Fibroblast of skin of left biceps (primary cell): ENCODE data around the gene SFTPA2.
"Not testable (repeated sequence)": the region's sequence is repeated elsewhere in the genome, so short reads cannot be mapped to it uniquely, and the experiment has no call there.

Experiments
- DNase-seq, 2 experiments: peaks; one replicate each; pipeline ENCODE4 v3.0.0-alpha.2; 2013; ENCODE audit warnings: low read depth in 2 of 2

SFTPA2 gene

DNA sequence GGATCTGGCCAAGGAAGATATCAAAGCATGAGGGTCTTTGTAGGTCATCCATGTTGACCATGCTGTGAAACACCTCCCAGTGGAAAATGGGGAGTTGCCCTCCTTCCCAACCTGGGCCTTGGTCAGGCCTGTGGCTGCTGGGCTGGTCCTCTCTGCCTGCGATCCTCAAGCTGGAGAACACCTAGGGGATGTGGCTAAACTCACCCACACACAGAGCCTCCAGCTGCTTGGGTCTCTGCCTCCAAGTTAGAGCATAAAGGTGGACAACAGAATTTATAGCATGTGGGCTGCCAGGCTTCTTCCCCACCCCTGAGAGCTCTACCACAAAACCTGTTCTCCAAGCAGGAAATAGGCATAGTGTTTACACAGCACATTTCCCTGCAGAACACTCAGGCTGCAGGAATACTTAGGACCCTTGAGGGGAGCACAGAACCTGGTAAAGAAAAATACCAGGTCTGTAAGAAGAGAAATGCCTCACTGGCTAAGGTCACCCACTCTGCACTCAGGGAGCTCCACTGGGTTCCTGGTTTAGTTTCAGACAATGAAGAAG is at the start of gene SFTPA2:
Gene SFTPA2, minus strand, starts transcription at position 248 of the 550 bp plus-strand sequence. CDS start 924 bp downstream, outside the sequence.
- DNase-seq, result no peak

DNA sequence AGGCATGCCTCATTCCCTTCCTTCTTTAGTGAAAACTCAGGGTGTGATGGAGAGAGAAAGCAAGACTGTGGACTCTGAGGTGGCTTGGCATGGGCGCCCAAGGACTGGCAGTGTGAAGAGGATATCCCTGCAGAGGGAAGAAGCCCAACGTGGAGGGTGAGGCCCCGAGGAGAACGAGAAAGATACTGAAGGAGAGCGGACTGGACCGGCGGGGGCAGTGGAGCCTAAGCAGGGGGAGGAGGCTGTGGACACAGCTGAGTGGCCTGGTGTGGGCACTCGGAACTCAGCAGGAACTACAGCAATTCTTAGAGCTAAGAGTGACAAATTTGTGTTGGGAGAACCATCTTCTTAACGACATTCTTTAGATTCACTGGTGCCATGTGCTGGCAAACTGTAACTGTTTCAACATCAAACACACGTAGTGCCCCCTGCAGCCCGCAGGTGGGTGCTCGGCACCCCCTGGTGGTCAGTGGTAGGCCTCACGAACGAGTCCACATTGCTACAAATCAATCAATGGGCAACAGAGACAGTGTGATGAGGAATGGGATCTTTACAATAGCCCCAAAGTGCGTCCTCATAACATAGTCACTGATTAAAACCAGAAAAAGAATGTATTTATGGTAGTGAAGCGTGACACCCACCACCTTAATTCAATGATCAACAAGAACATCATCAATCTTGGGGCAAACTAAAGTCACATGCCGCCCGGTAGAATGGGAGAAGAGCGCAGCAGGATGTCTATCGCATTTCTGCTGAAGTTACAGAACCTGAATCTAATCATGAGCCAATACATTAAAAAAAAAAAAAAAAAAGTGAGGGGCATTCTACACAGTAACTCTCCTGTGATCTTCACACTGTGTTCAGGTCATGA is 48.5 kb upstream of the SFTPA2 start:
- no peak for DNase-seq

DNA sequence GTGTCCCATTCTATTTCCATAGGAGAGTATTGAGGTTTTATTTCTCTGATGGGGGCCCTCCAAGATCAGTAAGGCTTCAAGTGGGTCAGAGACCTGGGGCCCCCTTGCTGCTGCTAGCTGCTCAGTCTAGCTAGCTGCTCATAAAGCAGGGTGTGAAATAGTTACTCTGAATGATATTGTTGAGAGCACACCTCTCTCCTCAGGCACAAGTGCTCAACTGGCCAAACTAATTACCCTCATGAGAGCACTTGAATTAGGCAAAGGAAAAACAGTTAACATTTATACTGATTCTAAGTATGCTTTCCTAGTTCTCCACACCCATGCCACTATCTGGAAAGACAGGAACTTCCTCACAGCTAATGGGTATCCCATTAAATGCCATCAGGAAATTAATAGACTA is 45.1 kb upstream of the SFTPA2 start:
- DNase-seq, result no peak

DNA sequence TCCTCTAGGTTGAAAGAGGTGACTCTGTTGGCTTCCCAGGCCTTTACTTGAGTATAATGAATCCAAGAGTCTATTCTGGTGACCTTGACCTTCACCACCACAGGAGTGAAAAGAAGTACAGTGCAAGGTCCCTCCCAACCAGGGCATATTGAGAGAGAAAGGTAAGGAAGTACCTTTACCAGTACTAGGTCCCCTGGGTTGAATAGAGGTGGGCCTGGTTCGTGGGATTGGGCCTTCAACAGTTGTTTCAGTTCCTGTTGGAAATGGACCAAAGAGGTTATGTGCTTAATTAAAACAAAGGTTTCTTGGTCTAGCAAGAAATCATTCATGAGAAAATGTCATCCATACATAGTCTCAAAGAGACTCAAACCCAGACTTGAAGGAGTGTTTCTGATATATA is 44.1 kb upstream of the SFTPA2 start:
- DNase-seq, result no peak

DNA sequence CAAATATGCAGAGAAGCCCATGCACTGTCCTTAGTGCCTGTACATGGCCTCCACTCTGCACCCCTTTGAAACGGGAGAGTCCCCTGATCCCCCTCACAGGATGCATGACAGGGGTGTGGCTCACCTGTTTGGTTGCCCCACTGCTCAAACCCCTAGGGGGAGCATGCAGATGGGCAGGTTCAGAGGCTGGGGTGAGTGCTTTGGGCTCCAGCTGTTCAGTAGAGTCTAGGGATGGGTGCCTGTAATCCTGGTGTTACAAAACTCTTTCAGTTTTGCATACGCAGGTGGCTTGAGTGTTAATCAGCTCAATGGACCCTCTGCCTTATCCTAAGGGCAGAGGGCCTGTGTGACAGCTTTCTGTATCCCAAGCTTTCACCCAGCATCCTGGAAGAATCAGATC is 42.7 kb upstream of the SFTPA2 start:
- DNase-seq, result no peak

DNA sequence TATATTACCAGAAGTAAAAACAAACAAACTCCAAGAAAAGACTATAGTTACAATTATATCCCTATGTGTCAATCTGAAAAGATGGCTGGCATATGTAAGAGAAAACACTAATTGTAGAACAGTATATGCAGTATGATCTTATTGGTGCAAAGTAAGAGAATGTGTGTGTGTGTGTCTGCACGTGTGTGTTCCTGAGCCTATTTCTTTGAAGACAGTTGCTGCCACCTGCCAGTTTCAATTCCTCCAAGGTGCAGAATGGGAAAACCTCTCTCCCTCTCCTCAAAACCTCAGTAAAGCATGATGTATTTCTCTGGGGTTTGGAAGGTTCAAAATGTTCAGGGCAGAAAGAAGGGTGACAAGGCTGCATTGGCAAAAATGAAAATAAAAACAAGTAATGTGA is 41.7 kb upstream of the SFTPA2 start:
- no peak for DNase-seq

DNA sequence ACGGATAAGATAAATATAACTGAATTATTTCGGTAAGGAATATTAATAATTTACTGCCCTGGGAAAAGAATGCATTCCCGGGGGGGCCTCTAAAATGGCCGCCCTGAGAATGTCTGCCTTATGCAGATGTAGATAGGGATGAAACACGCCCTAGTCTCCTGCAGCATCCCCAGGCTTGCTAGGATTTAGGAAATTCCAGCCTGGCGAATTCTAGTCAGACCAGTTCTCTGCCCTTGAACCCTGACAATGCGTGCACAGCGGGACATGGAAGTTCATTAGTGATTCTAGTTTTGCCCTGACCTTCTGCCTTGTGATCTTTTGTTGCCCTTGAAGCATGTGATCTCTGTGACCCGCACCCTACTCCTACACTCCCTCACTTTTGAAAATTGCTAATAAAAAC is 39.4 kb upstream of the SFTPA2 start:
- DNase-seq, result not testable (repeated sequence)

DNA sequence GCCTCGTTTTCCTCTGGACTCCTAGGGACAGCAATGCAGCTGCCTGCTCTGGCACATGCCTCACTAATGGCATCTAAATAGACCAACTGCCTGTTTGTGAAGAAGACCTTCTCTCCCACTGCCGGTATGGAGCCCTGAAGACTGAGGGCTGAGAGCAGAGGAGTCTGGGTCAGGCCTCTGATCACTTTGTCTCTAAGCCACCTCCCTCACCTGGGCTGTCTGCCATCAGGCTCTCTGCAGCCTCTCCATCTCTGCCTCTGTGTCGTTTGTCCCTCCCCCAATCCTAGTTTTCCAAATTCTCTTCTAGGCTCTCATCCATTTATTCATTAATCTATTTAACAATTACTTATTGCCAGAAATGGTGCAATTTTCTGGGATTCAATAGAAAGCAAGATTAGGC is 35.3 kb upstream of the SFTPA2 start:
- DNase-seq, result no peak

DNA sequence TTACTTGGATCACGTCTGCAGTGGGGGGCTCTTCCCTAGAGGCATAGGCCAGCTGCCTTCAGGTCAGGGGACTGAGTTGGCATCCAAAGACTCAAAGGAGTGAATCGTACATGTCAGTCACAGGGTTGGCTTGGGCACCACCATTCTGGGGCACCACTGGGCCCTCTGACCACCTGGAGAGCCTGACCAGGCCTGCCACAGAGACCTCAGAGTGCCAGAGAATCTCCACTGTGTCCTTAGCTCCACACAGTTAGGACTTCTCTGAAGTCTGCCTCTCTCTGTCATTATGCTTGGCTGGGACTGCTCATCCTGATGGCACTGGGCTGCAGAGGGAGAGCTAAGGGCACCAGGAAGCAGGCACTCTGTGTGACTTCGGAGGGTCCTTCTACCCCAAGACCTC is 34.4 kb upstream of the SFTPA2 start:
- not testable (repeated sequence) for DNase-seq

DNA sequence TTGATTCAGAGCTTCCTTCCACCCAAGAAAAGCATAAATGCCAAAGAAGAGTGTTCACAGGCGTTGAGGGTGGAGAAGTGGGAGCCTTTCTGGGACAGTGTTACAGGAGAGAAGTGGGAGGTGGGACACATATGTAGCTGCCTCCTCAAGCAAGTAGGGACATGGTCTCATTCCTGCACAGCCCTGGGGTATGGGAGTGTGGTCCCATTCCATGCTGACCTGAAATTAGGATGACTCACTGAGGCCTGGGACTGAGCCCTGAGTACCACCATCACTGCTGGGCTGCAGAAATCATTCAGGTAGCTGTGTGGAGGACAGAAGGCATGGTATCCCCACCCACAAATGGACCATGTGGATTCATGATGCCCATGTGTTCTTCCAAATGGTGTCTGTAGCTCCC is 33.2 kb upstream of the SFTPA2 start:
- DNase-seq, result no peak

DNA sequence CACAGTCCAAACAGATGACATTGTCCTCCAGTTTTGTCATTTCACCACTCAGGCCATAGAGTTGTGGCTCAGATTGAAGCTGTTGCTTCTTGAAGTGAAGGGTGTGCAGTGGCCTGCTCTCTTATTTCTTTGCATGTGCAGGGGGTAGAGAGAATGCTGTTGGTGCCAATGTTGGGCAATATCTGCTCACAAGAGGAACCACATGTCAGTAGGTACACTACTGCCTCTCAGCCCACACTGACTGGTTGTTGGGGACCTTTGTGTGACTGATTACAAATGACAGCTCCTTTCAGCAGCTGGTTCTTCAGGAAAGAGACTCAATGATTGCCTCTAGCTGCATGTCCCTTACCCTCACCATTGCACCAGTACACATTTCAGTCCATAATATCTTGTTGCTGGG is 28.6 kb upstream of the SFTPA2 start:
- DNase-seq, result no peak

DNA sequence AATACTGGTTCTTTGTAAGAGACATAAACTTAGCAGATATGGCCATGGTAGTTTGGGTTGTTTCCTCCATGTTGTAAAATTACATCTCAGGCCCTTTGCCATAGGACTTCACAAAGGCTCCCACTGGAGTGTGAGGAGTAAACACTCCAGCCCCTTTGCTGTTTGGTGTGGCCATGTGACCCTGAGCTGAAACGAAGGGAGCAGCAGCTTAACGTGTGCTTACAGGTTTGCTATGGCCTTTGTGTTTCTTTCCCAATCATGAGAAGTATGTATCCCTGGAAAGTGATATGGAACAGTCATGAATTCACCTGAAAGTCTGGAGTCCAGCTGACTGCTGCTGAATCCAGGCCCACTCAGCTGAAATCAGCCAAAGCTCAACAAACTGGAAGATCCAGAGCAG is 26.7 kb upstream of the SFTPA2 start:
- no peak for DNase-seq

DNA sequence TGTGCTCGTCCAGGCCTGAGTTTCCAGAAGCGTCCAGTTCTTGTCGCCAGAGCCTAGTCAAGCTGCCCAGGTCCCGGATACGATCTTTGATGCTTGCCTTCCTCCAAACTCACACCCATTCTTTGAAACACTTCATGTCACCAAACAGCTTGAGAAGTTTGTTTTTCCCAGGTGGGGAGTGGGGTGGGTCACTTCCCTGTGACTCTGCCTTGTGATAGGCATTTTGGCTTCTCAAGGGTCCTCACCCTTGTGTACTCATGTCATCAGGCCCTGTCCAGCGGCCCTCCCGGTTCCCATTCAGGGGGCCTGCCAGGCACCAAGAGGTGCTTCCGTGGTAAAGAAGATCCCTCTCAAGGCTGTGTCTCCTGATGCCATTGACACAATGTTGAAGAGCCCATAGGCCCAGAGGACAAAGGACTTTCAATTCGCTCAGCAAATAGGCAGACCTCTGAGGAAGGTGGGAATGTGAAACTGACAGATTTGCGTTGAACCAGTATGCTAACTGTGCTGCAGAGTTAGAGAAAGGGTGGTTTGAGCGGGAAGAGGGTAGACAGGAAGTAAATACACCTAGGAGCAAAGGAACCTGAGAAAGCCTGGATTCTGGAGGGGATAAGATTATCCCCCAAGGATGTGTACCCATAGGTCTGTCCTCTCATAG is 25.8 kb upstream of the SFTPA2 start:
- no peak for DNase-seq

DNA sequence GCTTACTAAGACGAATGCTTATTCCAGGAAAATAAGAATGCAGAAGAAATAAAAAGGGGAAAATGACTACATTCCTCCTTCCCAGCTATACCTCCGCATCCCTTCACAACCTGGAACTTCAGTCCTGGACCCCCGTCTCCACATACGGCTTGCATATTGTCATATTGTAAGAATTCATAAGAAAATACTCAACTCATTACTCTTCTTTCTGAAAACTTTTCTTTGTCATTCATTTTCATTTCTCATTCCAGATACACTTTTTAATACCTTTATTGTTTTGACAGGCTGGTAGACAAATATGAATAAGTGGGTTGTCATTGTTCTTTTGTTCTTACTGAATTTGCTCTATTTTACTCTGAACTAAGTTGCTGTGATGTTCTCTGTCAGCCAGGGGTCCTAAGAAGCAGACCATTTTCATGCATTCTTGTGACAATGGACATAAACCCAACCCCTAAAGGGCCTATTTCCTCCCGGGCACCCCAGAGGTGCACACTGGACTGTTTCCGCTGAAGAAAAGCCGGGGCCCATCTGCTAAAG is 23.3 kb upstream of the SFTPA2 start:
- no peak for DNase-seq

DNA sequence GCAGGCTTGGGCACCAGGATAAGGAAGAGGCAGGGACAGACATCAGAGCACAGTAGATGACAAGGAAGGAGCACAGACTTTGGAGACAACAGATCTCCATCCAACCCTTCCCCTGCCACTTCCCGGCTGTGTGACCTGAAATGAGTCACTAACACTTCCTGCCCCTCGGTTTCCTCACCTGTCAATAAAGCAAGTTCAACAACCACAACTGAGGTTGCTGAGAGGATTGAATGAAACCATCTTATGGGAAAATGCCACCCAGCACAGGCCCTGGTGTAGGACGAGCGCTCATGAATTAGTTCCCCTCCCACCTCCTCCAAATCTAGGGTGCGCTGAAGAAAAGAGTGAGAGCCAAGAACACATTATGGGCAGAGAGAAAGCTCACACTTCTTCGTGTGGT is 22.7 kb upstream of the SFTPA2 start:
- DNase-seq, result not testable (repeated sequence)

DNA sequence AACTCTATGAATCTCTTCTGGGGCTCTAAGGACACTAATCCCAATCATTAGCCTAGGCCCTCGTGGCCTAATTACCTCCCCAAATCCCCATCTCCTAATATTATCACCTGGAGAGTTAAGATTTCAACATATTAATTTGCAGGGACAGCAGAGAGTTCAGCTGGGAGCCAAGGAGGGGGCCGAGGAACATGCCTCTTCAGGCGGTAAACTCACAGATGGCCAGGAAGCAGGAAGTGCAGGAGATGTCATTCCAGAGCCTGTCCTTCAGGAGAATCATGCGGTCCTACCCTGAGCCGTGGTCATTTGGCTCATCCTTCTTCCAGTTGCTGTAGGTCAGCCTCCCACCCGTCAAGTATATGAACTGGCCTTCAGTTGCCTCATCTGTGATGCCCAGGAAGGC is 21.9 kb upstream of the SFTPA2 start:
- no peak for DNase-seq

DNA sequence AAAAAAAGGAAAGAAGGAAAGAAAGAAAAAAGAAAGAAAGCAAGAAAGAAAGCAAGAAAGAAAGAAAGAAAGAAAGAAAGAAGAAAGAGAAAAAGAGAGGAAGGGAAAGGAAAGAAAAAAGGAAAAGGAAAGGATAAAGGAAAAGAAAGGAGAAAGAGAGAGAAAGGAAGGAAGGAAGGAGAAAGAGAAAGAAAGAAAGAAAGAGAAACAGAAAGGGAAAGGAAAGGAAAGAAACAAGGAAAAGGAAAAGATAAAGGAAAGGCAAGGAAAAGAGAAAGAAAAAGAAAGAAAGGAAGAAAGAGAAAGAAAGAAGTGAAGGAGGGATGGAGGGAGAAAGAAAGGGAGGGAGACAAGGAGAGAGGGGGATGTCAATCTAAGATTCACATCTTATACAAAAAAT is 20.8 kb upstream of the SFTPA2 start:
- no peak for DNase-seq

DNA sequence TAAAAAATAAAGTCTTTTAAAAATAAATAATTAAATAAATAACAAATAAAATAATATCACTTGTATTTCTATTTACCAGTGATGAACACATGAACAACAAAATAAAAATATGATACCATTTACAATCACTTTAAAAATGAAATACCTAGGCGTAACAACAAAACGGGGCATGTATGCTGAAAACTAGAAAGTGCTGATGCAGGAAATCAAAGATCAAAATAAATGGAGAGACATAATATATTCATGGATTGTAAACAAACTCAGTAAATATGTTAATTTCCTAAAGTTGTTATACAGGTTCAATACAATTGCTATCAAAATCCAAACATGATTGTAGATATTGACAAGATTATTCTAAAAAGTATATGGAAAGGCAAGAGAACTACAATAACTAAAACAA is 19.2 kb upstream of the SFTPA2 start:
- no peak for DNase-seq

DNA sequence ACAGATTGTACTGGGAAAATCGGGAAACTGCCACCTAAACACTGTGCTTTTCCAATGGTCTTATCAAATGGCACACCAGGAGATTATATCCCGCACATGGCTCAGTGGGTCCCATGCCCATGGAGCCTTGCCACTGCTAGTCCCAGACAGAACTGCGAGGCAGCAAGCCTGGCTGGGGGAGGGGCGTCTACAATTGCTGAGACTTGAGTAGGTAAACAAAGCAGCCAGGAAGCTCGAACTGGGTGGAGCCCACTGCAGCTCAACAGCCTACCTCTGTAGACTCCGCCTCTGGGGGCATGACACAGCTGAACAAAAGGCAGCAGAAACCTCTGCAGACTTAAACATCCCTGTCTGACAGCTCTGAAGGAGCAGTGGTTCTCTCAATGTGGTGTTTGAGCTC is 10.4 kb upstream of the SFTPA2 start:
- DNase-seq, result not testable (repeated sequence)

DNA sequence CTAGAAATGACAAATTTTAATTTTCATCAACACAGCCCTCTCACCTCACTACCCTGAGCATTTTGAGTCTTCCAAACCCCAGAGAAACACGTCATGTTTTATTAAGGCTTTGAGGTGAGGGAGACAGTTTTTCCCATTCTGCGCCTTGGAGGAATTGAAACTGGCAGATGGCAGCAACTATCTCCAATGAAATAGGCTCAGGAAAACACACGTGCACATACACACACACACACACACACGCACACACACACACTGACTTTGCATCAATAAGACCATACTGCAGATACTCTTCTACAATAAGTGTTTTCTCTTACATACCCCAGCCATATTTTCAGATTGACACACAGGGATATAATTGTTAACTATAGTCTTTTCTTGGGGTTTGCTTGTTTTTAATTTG is 3.2 kb upstream of the SFTPA2 start:
- DNase-seq, result no peak

DNA sequence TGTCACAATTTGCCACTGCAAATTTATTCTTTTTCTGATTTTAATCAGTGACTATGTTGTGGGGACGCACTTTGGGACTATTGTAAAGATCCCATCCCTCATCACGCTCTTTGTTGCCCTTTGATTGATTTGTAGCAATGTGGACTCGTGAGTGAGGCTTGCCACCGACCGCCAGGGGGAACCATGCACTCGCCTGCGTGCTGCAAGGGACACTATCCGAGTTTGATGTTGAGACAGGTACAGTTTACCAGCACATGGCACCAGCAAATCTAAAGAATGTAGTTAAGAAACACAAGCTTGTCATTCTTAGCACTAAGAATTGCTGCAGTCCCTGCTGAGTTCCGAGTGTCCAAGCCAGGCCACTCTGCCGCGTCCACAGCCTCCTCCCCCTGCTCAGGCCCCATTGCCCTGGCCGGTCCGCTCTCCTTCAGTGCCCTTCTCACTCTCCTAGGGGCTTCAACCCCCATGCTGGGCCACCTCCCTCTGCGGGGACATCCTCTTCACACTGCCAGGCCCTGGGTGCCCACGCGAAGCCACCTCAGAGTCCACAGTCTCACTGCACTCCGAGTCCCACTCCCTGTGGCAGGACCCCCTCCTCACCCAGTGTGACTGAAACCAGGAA is 2.0 kb upstream of the SFTPA2 start:
- peak; percentile 4 to 12 for DNase-seq

DNA sequence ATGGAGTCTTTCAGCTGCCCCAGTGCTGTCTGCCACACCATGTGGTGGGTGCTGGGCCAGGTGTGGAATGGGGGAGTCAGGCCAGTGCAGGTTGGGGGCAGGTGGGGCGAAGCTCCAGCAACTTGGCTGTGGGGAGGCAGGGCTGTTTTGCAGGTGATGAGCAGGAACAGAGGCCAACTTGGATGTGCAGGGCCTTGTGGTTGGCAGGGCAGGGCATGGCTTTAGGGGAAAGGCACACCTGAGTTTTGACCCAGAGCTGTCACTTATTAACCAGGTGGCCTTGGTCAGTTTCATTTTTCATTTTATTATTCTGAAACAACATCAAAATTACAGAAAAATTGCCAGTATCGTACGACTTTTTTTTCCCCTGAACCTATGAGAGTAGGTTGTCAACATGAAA is 1.1 kb upstream of the SFTPA2 start:
- no peak for DNase-seq
